NCI-H2196 (cell line): ENCODE results near the gene GPR89B.
"Not testable (repeated sequence)": the region's sequence is repeated elsewhere in the genome, so short reads cannot be mapped to it uniquely, and the experiment has no call there.

ENCODE experiments used
- DNase-seq: peaks from one replicate; lab custom pipeline; 2025; ENCODE audit not compliant: unreplicated experiment; lab: John Stamatoyannopoulos, UW

GPR89B gene

GRCh38 chr1:147928236-147929132 is at the start of gene GPR89B:
Gene GPR89B, plus strand, starts transcription at chr1:147928420. Its CDS starts 117 bp downstream, at chr1:147928537.
- DNase-seq = peak; percentile 95

GRCh38 chr1:147879911-147880310 is 48.3 kb upstream of the GPR89B start:
- no peak for DNase-seq

- DNase-seq = no peak
Observed at GRCh38 chr1:147882535-147882934, 45.7 kb upstream of the GPR89B start.

- peak; percentile 13 for DNase-seq
Observed at GRCh38 chr1:147890177-147890790, 37.9 kb upstream of the GPR89B start.

GRCh38 chr1:147891088-147891487 is 37.1 kb upstream of the GPR89B start:
- DNase-seq = no peak

GRCh38 chr1:147892216-147892615 is 36.0 kb upstream of the GPR89B start:
- no peak for DNase-seq

- DNase-seq = peak; percentile 64
Observed at GRCh38 chr1:147892731-147893214, 35.4 kb upstream of the GPR89B start.

- no peak for DNase-seq
Observed at GRCh38 chr1:147895123-147895522, 33.1 kb upstream of the GPR89B start.

GRCh38 chr1:147897029-147897752 is 31.0 kb upstream of the GPR89B start:
- no peak for DNase-seq

GRCh38 chr1:147897789-147898188 is 30.4 kb upstream of the GPR89B start:
- no peak for DNase-seq

- no peak for DNase-seq
Observed at GRCh38 chr1:147902253-147902845, 25.9 kb upstream of the GPR89B start, which contains the start of gene GJA8. Gene GJA8, plus strand, starts transcription at chr1:147902795. Its CDS starts 5,161 bp downstream, at chr1:147907956.

- DNase-seq = no peak
Observed at GRCh38 chr1:147904726-147905125, 23.5 kb upstream of the GPR89B start.

- DNase-seq = no peak
Observed at GRCh38 chr1:147907786-147908509, 20.3 kb upstream of the GPR89B start.

GRCh38 chr1:147912553-147912952 is 15.7 kb upstream of the GPR89B start:
- no peak for DNase-seq

GRCh38 chr1:147913362-147913942 is 14.8 kb upstream of the GPR89B start:
- DNase-seq = no peak

GRCh38 chr1:147919896-147920295 is 8.3 kb upstream of the GPR89B start:
- no peak for DNase-seq

- no peak for DNase-seq
Observed at GRCh38 chr1:147924813-147925212, 3.4 kb upstream of the GPR89B start.

GRCh38 chr1:147927215-147927614 is 1.0 kb upstream of the GPR89B start:
- not testable (repeated sequence) for DNase-seq

- DNase-seq = not testable (repeated sequence)
Observed at GRCh38 chr1:147927689-147928088, 531 bp upstream of the GPR89B start.

GRCh38 chr1:147931137-147931536 is 2.9 kb downstream of the GPR89B start:
- DNase-seq = not testable (repeated sequence)
